HG03064 (cell line): Measurements from ENCODE around the gene MYO1H.
A peak's percentile ranks its signal among the peaks of the same experiment; 100 is the strongest.
"Not testable (repeated sequence)": the region's sequence is repeated elsewhere in the genome, so short reads cannot be mapped to it uniquely, and the experiment has no call there.

Experiments used
- ATAC-seq: cut with Tn5 transposase; IDR thresholded peaks from one replicate; pipeline ENCODE4 v1.9.1; 2021; ENCODE audit warnings: low read depth; ENCODE audit not compliant: unreplicated experiment

The MYO1H gene

DNA sequence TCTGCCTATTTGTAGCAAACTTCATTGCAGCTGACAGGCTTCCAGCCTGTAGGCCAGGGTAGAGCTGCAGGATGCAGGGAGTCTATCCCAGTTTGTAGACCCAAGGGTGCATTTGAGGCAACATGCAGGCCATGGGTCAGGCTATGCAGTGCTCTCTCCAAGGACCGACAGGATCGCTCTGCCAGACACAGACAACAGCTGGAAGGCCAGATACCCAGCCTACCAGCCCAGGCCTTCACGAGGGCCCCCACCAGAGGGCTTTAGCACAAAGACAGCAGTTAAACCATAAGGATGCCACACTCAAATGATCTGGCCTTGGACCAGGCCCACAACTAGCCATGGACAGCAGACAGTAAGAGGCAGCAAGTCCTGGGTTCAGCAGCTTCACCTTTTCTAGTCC lies 119.1 kb downstream of the MYO1H start:
- ATAC-seq, result no peak

DNA sequence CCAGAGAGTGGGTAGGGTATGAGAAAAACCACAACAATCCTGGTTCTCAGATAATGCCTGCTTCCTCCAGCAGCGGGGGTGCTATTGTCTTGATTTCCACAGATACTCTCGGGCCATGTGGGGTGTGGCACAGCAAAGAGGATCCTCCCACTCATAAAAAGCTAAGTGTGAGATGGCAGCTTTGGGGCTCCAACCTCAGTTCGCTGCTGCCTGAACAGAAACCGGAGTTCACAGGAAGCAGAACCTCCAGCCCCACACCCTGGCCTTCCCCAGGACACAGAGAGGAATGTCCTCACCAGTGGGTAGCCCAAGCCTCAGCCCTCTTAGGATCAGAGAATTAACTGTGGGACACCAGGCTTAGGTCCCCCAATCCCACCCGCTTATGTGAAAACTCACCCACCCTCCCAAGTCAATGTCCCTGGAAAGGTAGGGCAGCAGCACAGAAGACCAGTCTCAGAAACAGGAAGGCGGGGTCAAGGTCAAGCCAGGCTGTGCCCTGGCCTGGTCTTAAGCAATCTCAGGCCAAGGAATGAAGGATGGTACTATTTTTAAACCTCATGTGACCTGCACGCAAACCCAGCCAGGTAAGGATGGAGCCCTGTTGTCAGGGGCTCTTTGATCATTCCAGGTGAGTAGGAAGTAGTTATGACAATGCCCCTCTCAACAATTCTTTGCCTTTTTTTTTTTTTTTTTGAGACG lies 120.4 kb downstream of the MYO1H start:
- no peak for ATAC-seq

GRCh38 chr12:109469517-109469916 lies 121.8 kb downstream of the MYO1H start:
- no peak for ATAC-seq

DNA sequence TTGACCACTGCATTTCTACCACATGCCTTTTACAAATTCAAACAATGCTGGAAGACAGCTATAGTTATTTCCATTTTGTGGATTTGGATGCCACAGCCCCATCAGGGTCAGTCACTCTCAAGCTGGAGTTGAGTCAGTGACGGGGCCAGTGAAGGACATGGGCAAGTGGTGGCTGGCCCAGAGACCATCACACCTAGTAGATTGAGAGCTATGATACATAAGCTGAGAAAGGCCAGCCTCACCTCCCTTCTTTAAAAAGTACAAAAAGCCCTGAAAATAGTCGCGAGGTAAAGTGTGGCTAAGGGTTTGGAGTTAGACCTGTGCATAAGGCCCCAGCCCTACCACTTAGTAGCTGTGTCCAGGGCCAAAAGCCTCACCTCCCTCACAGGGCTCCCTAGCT lies 125.3 kb downstream of the MYO1H start:
- ATAC-seq, result no peak

DNA sequence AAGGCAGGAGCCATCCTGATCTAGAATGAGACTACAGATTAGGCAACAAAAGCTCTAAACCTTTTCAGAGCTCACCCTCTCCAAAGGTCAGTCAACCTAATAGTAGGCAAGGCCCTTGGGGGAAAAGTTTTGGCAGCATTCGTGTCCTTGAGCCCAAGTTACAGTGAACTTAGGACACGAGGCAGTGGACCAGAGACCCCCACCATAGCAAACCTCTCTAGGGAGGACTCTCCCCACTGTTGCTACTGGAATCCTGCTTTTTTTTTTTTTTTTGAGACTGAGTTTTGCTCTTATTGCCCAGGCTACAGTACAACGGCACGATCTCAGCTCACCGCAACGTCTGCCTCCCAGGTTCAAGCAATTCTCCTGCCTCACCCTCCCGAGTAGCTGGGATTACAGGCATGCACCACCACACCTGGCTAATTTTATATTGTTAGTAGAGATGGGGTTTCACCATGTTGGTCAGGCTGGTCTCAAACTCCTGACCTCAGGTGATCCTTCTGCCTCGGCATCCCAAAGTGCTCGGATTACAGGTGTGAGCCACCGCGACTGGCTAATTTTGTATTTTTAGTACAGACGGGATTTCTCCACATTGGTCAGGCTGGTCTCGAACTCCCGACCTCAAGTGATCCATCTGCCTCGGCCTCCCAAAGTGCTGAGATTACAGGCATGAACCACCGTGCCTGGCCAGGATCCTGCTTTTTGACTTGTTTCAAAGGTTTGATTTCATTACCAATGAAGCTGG lies 126.0 kb downstream of the MYO1H start:
- ATAC-seq, result not testable (repeated sequence)

- ATAC-seq, result no peak
Observed at GRCh38 chr12:109475121-109475520, 127.4 kb downstream of the MYO1H start.

DNA sequence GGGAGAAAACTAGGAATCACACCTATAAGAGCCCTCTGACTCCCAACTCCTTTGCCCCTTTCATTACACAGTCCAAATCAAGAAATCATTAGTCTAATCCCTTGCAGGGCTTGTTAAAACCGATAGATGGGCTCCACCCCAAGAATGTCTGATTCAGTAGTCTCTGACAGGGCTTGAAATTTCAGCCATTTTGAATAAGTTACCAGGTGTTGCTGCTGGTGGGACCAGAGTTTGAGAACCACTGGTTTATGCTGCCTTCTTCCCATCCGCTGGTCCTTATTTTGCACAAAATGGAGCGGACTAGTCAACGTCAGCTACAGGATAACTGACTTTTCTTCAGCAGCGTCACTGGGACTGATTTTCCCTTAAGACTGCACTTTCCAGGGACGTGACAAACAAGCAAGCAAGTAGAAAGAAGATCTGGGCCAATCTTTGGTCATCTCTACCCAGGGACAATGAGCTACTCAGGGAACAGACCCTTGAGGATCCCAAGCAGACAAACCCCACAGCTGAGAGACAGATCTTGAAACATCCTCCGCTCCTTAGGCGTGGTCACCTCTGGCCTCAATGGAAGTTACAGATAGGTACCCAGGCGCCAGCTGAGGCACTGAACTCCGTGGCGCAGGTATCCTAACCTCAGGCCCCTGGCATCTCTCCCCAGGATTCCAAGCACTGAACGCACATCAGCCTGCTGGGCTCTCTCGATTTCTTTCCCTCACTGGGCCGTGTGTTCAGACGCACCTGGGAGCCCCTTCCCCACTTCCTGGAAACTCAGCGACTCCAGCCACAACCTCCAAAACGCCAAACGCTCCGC lies 128.5 kb downstream of the MYO1H start:
- ATAC-seq, result no peak

DNA sequence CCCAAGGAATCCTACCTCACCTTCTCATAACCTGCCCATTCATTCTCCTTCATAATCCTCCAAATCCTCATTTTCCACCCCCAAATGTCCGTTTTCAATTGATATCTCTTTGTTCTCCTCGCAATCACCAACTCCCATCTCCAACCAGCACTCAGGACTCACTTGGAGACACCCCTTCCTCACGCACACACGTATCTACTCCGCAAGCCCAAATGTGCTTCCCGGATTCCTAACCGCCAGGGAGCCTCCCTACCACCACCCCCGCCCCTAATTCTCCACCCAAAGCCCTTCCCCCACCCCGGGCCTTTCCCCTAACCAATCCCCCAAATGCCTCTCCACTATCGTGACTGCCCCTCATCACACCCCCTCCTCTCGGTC lies 129.1 kb downstream of the MYO1H start:
- no peak for ATAC-seq

DNA sequence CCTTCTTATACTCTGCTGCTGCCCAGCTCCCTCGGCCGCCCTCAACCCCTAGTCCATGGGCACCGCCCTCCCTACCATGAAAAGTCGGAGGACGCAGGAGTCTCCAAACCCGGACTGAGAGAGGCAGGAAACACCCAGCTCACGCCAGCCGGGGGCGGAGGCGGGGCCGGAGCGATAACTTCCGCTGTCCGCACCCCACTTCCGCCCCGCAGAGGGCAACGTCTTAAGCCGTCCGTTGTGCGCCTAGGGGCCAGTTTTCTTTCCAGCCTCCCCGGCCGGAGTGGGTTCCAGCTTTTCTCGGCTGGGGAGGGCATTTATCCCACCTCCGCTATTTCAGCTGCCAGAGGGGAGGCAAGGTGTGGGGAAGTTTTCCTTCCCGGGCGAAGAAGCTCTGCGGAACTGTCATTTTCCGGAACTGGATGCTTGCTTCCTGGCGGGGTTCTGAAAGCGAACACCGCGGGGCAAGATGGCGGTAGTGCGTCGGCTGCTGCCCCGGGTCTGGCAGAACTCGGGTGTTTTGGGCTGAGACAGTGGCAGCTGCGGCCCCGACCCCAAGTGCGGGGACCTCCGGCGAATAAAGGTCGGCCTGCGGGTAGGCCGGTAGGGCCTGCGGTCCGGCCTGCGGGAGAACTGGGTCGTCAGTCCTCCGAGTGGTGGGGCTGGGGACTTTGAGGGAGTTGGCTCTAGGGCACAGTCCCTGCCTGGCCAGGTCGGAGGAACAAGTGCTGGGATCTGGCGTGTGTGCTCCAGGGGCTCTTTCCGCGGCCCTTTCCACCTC lies 129.7 kb downstream of the MYO1H start, which contains the start of the genes KCTD10 and UBE3B:
Gene KCTD10 (minus strand): TSS at position 116 of the 778 bp plus-strand sequence. CDS start 38 bp downstream, at position 78.
Gene UBE3B (plus strand): TSS at position 450 of the 778 bp plus-strand sequence. CDS start 5,918 bp downstream, outside the sequence.
- ATAC-seq, result peak; percentile 82

- ATAC-seq, result no peak
Observed at GRCh38 chr12:109477963-109478315, 130.2 kb downstream of the MYO1H start.

DNA sequence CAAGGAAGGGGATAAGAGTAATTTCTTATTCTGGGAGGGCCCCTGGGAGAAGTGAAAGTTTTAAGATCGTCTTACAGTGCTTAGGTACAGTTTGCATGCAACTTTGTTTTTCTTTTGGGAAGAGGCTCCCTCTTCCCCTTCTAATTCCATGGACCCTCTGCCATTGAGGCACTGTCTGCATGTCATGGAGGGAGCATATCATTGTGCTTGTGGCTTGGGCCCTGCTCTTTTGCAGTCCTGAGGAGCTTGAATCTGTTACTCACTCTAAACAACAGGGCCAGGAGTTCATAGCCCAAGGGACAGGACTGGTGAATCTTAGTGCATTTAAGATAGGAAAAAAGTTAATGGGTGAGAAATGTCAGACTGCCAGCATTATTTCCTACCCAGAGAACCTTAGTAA lies 132.1 kb downstream of the MYO1H start:
- no peak for ATAC-seq

DNA sequence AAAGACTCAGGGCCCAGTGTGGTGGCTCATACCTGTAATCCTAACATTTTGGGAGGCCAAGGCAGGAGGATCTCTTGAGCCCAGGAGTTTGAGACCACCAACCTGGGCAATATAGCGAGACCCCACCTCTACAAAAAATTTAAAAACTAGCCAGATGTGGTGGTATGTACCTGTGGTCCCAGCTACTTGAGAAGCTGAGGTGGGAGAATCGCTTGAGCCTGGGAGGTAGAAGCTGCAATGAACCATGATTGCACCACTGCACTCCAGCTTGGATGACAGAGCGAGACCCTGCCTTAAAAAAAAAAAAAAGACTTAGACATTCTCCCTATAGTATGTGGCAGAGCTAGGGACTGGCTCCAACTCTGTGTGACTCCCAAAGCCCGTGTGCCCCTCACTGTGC lies 132.7 kb downstream of the MYO1H start:
- no peak for ATAC-seq

- ATAC-seq, result no peak
Observed at GRCh38 chr12:109481863-109482262, 134.2 kb downstream of the MYO1H start.

GRCh38 chr12:109482491-109482890 lies 134.8 kb downstream of the MYO1H start:
- no peak for ATAC-seq

DNA sequence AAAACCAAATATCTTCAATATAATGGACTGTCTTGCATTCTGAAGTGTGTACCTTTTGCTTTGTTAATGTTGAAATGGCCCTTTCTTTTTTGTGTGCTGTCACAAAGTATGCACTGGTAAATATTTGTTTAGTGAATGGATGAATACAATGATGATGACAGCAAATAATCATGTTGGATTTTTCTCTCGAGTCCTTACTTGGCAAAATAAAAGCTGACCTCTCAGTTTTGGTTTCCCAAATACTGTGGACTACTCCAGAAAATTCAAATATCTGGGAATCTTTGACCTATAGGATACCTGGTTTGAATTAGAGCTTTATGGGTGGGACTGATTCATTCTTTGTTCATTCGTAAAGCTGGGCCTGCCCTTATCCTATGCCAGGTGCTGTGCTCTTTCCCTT lies 135.2 kb downstream of the MYO1H start:
- no peak for ATAC-seq

GRCh38 chr12:109483346-109483745 lies 135.6 kb downstream of the MYO1H start:
- ATAC-seq, result no peak

DNA sequence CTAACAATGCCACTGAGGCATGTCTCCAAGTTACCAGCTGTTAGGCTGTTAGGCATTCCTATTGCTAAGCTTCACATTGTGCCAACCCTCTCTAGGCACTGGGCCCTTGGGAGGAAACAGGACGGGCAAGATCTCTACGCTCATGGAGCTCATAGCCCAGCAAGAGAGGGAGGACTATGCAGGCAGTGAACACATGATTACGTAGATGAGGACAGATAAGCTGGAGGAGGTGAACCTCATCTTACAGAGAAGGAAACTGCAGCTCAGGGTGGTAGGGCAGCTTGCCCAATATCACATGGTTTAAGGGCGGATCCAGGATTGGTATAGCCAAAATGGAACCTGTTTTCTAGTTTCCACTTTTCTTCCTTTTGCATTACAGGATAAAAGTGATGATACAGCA lies 137.5 kb downstream of the MYO1H start:
- ATAC-seq, result no peak

GRCh38 chr12:109487181-109488050 lies 139.7 kb downstream of the MYO1H start:
- ATAC-seq, result no peak

GRCh38 chr12:109488051-109488665 lies 140.5 kb downstream of the MYO1H start:
- ATAC-seq, result no peak
